A673 (cell line): Measurements from ENCODE around the gene SLC44A1. TPM values are rescaled to one million over a fixed set of nuclear protein-coding genes. Genes with fewer than 3 reads are reported as not detected.

ENCODE experiments used
- BruUV-seq: library from RNA; stranded (reverse); fragments of 400-500 nt; replicated peaks from 2 replicates; lab custom pipeline; 2021; lab: Mats Ljungman, UMichigan
- CTCF ChIA-PET: fragments of 300-600 bp; sonication (Branson Sonifier 250); formaldehyde crosslinking; loops from one replicate; lab custom pipeline; 2022; ENCODE audit warnings: antibody characterized with exemption; lab: Charles Lee
- POLR2A ChIA-PET: fragments of 300-600 bp; sonication (Branson Sonifier 250); formaldehyde crosslinking; loops from one replicate; lab custom pipeline; 2022; ENCODE audit warnings: antibody characterized with exemption; ENCODE audit not compliant: low non-redundant PET; lab: Charles Lee
- DNase-seq: peaks from one replicate; pipeline ENCODE4 v3.0.0-alpha.2; 2015; ENCODE audit warnings: low spot score
- H3K27ac ChIP-seq: fragments of 200-600 bp; sonication (generic); 2 replicates; pipeline ENCODE4 v1.5.1; 2016; ENCODE audit warnings: mixed run types, low read depth, mild to moderate bottlenecking, mixed read lengths, antibody characterized with exemption, low read length; ENCODE audit not compliant: poor library complexity, severe bottlenecking
- H3K27me3 ChIP-seq: fragments of 200-600 bp; sonication (generic); replicated peaks from 2 replicates; pipeline ENCODE4 v1.6.1; 2017; ENCODE audit warnings: mixed run types, low read depth, mild to moderate bottlenecking, mixed read lengths, antibody characterized with exemption, low read length; ENCODE audit not compliant: insufficient read depth, poor library complexity
- H3K36me3 ChIP-seq: fragments of 200-600 bp; sonication (generic); 2 replicates; pipeline ENCODE4 v1.6.1; 2016; ENCODE audit warnings: mixed run types, mild to moderate bottlenecking, mixed read lengths, antibody characterized with exemption, low read length; ENCODE audit not compliant: insufficient read depth, poor library complexity, severe bottlenecking
- H3K4me1 ChIP-seq: fragments of 200-600 bp; sonication (generic); 2 replicates; pipeline ENCODE4 v1.6.1; 2017; ENCODE audit warnings: mixed run types, mild to moderate bottlenecking, mixed read lengths, antibody characterized with exemption, low read length; ENCODE audit not compliant: insufficient read depth, poor library complexity, severe bottlenecking
- H3K4me3 ChIP-seq: fragments of 200-600 bp; sonication (generic); 2 replicates; pipeline ENCODE4 v1.5.1; 2016; ENCODE audit warnings: low read depth, mixed run types, mild to moderate bottlenecking, mixed read lengths, low read length; ENCODE audit not compliant: poor library complexity, severe bottlenecking
- H3K9me3 ChIP-seq: fragments of 200-600 bp; sonication (generic); 2 replicates; pipeline ENCODE4 v1.6.1; 2016; ENCODE audit warnings: mixed run types, low read depth, mild to moderate bottlenecking, mixed read lengths, antibody characterized with exemption, low read length; ENCODE audit not compliant: poor library complexity, severe bottlenecking
- CTCF ChIP-seq: fragments of 300-800, 200-600 bp; sonication (generic); conservative IDR thresholded peaks from 2 replicates; pipeline ENCODE4 v1.5.1; 2017; ENCODE audit warnings: low read depth, mild to moderate bottlenecking, antibody characterized with exemption, low read length, moderate library complexity, mixed read lengths
- EZH2 ChIP-seq: fragments of 200-600 bp; sonication (generic); IDR thresholded peaks from 2 replicates; pipeline ENCODE4 v1.6.1; 2017; ENCODE audit warnings: borderline replicate concordance, low read depth, mild to moderate bottlenecking, mixed read lengths, antibody characterized with exemption, low read length; ENCODE audit not compliant: poor library complexity, severe bottlenecking
- intact Hi-C: fragments of 100-400 bp; cut with micrococcal nuclease; formaldehyde crosslinking; loops from one replicate; pipeline ENCODE4 v1.10.0; 2022; ENCODE audit not compliant: unreplicated experiment
- total RNA-seq: library from RNA; stranded (reverse); gene quantifications from 2 replicates; pipeline ENCODE4 v1.2.3, GENCODE V29; 2021

Gene SLC44A1
- total RNA-seq, 1 experiment from 2014 or later = 11.9 TPM

GRCh38 chr9:105354448-105354847 is 110.0 kb downstream of the SLC44A1 start:
- Histone ChIP-seq H3K4me3 (no peak overlapping the region), H3K36me3 (no peaks in the 10 kb centered on the region), H3K4me1 (no peaks in the 10 kb centered on the region), H3K9me3 (no peaks in the 10 kb centered on the region), H3K27ac (no peak overlapping the region), H3K27me3 (no peaks in the 10 kb centered on the region)
- no peak for DNase-seq
- ChIA-PET CTCF (no interaction called here), POLR2A (no interaction called here)
- no peak for TF ChIP-seq CTCF
- TF ChIP-seq EZH2 = no peak
- BruUV-seq = no TSS peak
- intact Hi-C loops = no loop called here

DNA sequence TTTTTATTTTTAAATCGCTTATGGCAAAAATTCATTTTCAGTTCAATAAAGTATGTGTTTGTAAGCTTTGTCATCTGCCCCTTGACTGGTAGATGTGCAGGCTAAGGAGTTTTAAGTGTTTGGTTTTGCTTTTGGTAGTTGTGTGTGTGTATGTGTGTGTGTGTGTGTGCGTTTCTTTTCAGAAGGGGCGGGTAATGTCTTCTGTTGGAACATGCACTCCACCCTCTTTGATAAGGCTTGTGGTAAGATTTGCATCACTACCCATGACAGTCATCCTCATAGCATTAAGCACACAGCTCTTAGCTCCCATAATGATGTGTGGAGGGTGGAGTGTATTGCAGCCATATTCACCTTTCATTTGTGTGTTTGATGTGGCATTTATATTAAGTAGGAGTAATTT is 111.3 kb downstream of the SLC44A1 start:
- intact Hi-C loops = no loop called here
- no peak overlapping the region for H3K4me3 ChIP-seq
- no peaks in the 10 kb centered on the region for H3K9me3 ChIP-seq
- CTCF ChIA-PET = no interaction called here
- no TSS peak for BruUV-seq
- no peak for DNase-seq
- no peak for TF ChIP-seq CTCF
- no peak for TF ChIP-seq EZH2
- POLR2A ChIA-PET = no interaction called here
- no peaks in the 10 kb centered on the region for H3K36me3 ChIP-seq
- H3K4me1 ChIP-seq = no peaks in the 10 kb centered on the region
- H3K27me3 ChIP-seq = no peaks in the 10 kb centered on the region
- no peak overlapping the region for H3K27ac ChIP-seq

DNA sequence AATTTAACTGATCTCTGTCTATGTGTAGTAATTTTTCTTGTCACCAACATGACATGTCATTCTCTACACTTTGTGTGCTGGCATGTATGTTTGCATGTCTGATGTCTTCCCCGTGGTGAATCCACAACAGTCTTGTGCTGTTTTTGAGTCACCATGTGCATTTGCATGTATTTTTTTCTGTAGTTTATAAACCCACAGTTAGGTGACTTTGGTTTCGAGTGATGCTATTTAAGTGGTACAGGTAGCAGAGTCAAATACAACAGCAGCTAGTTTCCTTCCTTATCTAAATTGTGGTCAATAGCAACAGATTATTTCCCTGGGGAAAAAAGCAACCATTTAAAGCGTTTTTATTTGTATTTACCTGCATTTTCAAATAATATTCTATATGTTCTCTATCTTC is 113.5 kb downstream of the SLC44A1 start:
- Histone ChIP-seq H3K9me3 (no peaks in the 10 kb centered on the region), H3K27ac (no peak overlapping the region), H3K4me1 (no peaks in the 10 kb centered on the region), H3K27me3 (no peaks in the 10 kb centered on the region), H3K36me3 (no peaks in the 10 kb centered on the region), H3K4me3 (no peak overlapping the region)
- TF ChIP-seq CTCF = no peak
- TF ChIP-seq EZH2 = no peak
- no peak for DNase-seq
- CTCF ChIA-PET = interaction anchor here (1.1 kb wide), 1 partner anchor 16 kb away, joined by 3 read pairs; no protein-coding TSS in a partner anchor
- POLR2A ChIA-PET = no interaction called here
- intact Hi-C loops = no loop called here
- BruUV-seq = no TSS peak
